Measurements from ENCODE around the gene HLA-DOB.

DNA sequence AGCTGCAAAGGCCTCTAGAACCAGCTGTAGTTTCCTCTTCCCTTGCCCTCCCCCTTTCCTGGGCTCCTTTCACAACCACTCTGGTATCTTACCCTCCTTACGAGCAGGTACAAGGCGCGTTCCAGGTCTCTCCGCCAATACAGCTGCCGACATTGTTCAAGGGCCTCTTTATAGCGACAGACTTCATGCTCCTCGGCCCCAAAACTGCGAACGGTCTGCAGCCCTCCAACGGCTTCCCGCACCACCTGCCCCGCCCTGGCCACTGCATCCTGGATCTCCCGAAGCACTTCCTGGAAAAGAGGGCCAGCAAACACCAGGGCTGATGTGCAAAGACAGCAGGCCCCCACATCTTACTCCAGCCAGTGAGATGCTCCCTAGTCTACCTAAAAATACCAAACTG, 15.7 kb upstream of the HLA-DOB start:
- TF ChIP-seq SP1 (IDR thresholded peaks at IDR 0.05) (no peak), ZNF384 (IDR thresholded peaks at IDR 0.05) (no peak), FOXA1 (IDR thresholded peaks at IDR 0.05) (no peak), LEF1 (IDR thresholded peaks at IDR 0.05; ENCODE audit: borderline replicate concordance) (no peak), SUZ12 (IDR thresholded peaks at IDR 0.05) (no peak), FOXK2 (IDR thresholded peaks at IDR 0.05) (no peak), NFRKB (IDR thresholded peaks at IDR 0.05) (no peak), FOXM1 (IDR thresholded peaks at IDR 0.05; ENCODE audit: borderline replicate concordance) (no peak), TARDBP (IDR thresholded peaks at IDR 0.05) (no peak), BHLHE40 (IDR thresholded peaks at IDR 0.05; ENCODE audit: borderline replicate concordance) (no peak), ARNT (IDR thresholded peaks at IDR 0.05) (no peak), ELF4 (IDR thresholded peaks at IDR 0.05) (no peak), CTBP1 (IDR thresholded peaks at IDR 0.05; ENCODE audit: borderline replicate concordance) (no peak)
- TF ChIP-seq, protein P1, sequence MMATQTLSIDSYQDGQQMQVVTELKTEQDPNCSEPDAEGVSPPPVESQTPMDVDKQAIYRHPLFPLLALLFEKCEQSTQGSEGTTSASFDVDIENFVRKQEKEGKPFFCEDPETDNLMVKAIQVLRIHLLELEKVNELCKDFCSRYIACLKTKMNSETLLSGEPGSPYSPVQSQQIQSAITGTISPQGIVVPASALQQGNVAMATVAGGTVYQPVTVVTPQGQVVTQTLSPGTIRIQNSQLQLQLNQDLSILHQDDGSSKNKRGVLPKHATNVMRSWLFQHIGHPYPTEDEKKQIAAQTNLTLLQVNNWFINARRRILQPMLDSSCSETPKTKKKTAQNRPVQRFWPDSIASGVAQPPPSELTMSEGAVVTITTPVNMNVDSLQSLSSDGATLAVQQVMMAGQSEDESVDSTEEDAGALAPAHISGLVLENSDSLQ (IDR thresholded peaks at IDR 0.05): no peak

Measured in HEK293T (cell line).